GM19328 (cell line): ENCODE measurements around the gene LGR6.
"Not testable (repeated sequence)": the region's sequence is repeated elsewhere in the genome, so short reads cannot be mapped to it uniquely, and the experiment has no call there.

ENCODE experiments used
- ATAC-seq: cut with Tn5 transposase; IDR thresholded peaks from one replicate; pipeline ENCODE4 v1.9.1; 2021; ENCODE audit warnings: mild to moderate bottlenecking, moderate library complexity; ENCODE audit not compliant: unreplicated experiment

Gene LGR6

DNA sequence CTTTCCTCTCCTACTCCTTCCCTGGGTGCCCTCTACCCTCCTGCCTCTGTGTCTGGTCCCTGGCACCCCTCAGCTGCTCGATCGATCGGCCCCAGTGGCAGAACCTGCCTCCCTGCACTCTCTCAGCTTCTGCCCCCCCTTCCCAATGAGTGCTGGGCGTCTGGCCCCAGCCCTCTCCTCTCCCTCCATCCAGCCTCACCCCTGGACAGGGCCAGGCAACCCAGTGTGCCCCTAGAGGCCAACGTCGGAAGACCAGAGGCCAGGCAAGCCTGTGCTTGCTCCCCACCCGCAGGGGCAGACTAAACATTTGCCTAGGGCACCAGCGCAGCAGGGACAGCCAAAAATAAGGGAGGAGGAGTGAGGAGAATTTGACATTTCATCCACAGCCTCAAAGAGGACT is 43.5 kb downstream of the LGR6 start:
- ATAC-seq: no peak

DNA sequence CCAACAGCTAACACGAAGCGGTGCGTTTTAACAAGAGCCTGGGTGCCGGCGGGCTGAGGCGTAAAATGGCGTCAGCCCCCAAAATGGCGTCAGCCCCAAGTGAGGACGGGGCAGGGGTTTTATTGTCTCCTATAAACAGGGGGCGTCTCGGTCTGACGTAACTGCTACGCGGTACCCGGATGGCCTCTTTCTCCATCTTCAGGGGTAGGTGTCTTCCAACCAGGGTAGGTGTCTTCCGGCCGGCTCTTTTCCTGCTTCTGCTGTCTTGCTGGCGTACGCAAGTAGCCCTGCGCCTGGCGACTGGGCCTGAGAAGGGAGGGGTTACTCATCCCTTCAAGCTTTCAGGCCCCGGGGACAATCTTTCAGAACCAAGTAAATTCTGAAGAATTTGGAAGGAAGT is 45.3 kb downstream of the LGR6 start:
- no peak for ATAC-seq

DNA sequence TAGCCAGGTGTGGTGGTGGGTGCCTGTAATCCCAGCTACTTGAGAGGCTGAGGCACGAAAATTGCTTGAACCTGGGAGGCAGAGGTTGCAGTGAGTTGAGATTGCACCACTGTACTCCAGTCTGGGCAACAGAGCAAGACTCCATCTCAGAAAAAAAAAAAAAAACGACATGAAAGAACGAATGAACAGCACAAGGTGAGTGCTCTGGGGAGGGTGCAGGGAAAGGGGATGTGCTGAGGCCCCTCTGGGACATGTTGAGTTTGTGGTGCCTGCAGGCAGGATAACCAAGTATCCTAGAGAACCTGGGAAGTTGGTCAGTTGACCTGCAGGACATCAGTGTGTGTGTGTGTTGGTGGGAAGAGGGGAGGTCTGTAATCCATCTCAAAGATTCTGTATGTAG is 46.6 kb downstream of the LGR6 start:
- not testable (repeated sequence) for ATAC-seq

DNA sequence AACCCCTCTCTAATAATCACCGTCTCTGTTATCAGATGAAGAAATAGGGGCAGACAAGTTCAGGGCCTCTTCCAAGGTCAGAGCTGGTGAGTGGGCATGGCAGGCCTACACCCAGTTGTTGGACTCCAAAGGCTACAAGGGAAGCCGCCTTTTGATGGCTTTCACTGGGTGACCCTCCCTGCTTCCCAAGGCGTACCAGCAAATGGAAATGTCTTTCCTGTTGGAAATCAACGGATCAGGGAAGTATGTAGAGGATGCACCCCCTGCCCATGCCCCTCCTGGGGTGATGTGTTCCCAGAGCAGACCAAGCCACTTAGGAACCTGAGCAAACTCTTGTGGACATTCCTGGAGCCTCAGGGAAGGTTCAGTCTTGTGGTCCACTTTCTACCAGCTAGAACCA is 47.4 kb downstream of the LGR6 start:
- ATAC-seq: no peak

DNA sequence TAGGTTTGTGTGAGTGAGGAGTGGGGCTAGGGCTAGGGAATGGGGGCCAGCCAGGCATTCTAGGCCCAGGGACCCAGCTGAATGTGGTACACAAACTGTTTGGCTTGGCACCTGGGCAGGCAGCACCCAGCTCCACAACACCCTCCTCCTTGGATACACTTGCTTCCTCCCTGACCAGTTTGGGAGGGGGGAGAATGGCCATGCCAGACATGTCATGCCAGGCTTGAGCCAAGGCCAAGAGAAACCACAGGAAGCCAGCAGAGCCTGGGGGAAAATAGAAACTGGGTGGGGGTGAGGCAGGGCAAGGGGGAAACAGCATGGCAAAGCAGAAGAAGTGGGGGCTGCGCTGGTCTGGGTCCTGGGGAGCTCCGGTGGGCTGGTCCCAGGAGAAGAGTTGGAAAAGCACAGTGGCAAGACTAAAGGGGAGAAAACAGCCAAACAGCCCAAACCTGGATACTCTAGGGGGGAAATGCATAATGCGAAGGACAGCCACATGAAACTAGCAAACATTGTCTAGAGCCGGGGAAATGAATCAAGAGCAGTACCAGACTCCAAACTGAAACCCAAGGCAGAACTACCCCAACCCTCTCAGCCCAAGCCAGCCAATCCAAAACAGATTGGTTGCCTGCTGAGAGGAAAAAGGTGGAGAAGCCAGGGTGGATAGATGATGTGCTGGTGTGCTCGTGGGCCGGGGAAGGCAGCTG is 47.9 kb downstream of the LGR6 start:
- no peak for ATAC-seq

DNA sequence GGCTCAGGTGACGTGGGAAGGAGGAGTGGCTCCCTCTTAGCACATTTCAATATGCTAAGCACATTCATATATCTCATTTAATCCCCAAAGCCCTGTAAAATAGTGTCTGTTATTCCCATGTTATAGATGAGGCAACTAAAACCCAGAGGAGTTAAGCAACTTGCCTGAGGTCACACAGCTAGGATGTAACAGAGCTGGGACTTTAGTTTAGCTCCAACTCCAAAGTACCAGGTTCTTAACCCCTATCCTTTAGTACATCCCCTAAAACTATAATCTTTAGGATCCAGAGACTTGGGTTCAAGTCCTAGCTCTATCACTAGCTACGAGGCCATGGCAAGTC is 48.5 kb downstream of the LGR6 start:
- ATAC-seq: no peak

DNA sequence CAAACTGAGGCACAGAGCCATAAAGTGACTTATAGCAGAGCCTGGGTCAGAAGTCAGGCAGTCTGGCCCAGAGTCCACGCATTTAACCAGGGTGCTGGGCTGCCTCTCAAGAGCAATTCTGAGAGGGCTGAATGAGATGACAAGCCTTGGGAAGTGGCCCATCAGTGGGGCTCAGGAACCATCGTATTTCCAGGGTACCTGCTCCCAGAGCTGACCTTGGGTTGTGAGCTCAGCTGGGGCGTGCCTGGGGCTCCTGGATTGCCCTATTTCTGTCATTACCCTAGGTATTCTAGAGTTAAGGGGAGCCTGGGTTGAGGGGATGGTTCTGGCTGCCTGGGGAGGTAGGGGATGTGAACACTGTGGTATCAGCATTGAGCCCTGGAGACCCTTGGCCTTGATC is 49.4 kb downstream of the LGR6 start:
- ATAC-seq: no peak

DNA sequence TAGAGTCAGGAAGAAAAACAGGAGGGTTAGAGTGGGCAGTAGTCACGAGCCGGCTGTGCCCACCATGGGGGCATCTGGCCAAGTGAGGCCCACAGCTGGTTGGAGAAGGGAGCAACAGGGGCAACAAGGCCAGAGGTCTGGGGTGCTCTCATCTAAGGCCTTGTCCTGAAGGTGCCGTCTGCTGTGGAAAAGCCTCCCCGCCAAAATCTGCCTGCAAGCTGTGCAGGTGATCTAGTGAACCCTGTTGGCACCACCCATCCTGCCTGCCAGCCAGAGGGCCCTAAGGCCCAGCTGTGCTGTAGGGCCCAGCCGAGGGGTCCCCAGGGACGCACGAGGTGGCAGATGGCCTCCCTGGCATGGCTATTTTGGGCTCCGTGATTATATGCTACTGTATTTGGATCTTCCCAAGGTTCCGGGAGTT is 51.3 kb downstream of the LGR6 start:
- ATAC-seq: no peak

DNA sequence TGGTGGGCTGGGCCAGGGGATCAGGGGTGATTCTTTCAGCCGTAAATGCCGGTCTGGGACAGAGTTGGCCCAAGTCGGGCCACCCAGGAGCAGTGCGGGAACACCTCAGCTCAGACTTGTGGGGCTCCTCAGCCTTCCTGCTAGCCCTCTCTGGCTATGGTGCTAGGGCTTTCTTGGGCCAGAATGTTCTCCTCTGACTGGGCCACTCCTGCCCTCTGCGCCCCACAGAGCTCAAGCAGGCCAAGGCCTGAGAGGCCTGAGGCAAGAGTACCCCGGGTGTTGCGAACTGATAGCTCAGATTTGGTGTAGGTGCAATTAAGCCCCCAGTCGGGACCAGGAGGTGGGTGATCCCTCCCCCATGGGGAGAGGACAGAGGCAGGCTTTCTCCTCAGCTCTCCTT is 51.8 kb downstream of the LGR6 start:
- ATAC-seq: no peak

DNA sequence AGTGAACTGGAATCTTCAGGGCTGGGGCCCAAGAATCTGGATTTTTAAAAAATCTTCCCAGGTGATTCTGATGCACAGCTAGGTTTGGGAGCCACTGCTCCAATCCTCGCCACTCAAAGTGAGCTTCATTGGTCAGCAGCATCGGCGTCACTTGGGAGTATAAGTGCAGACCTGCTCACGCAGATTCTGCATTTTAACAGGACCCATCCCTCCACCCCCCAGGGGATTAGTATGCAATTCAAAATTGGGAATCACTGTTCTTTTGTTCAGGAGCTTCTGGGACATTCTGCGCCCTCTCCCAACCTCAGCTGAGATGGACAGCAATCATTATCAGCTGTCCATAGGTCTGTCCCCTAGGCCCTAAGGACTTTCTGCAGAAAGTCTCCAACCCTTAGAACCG is 53.5 kb downstream of the LGR6 start:
- no peak for ATAC-seq

DNA sequence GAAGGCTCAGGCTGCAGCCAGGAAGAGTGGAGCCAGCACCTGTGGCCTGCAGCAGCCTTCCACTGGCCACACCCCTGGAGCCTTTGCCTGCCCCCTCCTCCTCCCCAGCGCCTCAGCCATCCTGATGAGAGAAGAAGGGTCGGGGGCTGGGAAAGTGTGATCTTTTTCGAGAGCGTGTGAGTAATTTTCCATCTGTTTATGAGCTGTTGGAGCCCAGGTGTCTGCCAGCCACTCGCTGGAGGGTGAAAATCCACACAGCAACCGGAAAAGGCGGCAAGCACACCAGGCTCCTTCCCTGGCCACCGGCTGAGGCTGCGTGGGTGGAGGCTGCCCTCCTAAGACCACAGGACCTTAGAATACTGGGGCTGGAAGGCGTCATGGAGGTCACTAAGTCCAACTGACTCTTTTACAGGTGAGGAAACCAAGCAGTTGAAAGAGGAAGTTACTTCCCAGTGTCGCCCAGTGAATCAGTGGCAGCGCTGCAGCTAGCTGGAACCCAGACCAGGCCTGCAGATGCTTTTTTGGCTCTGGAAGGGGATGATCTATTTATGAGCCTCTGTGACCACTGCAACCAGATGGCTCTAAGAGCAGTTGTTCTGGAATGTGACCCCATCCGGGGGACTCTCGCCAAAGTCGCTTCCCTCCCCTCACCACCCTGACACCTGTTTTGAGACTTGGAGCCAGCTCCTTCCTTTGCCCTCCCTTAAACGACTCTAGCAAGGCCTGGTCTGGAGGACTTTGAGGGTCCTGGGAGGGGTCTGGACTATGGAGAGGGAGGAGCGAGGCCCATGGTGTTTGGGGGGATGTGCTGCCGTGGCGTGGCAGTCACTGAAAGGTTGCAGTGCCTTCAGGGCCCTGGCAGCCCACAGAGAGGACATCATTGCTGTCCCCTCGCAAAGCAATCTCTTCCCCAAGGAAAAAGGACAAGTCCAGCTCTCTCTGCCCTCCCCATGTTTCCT is 54.5 kb downstream of the LGR6 start:
- no peak for ATAC-seq

DNA sequence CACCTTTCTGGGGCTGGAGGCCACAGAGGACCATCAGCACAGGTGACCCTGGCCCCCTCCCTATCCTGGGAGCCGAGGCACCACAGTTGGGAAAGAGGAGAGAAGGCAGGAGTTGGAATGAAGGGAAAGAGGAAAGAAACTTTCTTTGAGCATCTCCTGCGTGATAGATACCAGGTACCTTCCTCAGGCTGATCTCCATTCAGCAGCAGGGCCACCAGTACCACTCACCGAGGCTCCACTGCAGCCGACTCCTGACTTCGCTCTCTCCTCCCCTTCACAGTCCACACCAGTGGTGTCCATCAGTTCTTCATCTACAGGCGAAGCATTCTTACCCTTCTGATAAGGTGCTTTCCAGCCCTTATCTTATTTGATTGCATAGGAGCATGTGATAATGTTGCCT is 55.3 kb downstream of the LGR6 start:
- no peak for ATAC-seq

DNA sequence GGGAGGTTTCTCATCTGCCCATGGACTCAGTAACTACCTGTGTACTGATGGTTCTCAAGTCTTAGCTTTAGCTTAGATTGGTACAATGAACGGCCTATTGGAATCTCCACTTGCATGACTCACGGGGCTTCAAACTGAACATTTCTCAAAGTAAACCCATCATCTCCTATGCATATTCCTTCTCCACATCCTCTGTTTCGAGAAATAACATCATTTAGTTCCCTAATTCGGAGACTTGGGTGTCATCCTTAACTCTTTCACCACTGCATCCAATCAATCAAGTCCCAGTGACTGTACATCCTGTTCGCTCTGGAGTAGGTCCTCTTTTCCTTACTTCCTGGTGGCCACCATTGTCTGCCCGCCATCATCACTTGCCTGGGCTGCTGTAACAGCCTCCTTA is 55.8 kb downstream of the LGR6 start:
- ATAC-seq: no peak

DNA sequence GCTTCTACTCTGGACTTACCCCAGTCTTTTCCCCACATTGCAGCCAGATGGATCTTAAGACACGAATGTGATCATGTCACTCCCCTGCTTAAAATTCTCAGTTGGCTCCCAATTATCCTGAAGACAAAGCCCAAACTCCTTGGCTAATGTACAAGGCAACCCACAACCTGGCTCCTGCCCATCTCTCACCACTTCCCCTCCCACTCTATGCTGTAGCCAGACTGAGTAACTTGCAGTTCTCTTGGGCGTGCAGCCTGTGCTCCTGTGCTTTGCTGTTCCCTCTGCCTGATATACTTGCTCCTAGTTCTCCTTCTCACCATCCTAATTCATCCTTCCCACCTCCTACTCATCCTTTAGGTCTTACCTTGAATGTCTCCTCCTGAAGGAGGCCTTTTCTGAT is 56.2 kb downstream of the LGR6 start:
- ATAC-seq: no peak

DNA sequence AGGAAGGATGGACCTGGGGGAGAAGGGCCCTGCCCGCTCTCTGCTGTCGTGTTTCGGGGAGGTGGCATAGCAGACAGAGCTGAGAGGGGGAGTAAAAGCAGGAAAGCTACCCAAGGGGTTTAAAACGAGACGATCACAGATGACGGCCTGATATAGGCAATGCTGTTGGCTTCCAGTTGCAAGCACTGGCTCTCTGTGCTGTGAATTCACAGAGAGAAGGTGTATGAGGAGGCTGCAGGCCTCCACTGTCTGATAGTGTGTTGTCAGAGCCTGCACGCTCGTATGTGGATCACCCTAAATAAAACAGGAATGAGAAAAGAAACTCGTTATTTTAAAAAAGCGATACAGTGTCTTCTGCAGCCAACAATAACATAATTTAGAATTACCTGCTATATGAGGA is 57.4 kb downstream of the LGR6 start:
- no peak for ATAC-seq

DNA sequence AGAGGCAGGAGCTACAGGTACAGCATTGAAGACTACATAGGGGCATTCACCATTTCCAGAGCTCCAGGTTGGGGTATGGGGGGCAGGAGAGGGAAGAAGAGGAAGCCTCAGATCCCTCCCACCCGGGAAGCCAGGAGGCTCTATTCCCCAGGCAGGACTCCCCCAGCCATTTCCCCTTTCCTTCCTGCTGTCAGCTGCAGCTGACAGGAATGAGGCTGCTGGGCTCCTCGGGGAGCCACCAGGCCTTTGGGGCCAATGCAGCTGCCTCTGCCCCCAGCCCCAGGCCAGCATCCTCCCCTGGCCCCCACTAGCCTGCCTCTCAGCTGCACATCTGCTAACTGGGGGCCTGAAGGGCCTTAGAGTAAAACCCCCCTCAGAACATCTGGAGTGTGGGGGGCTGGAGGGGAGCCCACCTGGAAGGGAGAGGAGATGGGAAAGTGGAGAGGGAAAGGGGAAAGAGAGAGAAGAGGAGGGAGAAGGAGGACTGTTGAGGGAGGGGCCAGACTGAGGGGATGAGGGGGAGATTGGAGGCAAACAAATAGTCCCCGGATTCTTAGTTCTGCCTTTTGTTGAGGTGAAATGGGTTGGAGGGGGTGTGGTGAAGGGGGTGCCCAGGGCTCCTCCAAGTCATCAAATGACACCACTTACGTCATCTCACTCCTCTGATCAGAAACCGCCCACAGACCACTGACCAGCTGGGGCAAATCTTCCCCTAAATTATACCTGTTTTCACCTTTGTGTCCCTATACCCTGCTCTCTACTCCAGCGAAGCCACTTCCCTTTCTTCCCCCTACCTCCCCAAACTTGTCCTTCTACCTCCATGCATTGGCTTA is 58.0 kb downstream of the LGR6 start:
- ATAC-seq: no peak

DNA sequence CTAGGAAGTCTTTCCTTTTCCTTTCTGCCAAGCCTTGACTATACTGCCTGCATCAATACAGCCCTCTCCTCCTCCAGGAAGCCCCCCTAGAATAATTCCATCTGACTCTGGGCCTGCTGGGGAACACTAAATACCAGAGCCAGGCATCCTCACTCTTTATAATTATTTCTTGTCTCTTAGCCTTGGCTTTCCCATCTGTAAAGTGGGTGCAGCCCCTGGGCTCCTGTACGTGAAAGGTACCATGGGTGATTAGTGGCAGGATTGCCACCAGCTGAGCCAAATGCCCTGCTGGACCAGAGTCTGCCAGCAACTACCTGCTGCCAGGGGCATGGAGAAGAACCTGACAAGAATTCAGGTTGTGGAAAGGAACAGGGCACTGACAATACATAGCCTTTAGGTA is 58.7 kb downstream of the LGR6 start:
- no peak for ATAC-seq

DNA sequence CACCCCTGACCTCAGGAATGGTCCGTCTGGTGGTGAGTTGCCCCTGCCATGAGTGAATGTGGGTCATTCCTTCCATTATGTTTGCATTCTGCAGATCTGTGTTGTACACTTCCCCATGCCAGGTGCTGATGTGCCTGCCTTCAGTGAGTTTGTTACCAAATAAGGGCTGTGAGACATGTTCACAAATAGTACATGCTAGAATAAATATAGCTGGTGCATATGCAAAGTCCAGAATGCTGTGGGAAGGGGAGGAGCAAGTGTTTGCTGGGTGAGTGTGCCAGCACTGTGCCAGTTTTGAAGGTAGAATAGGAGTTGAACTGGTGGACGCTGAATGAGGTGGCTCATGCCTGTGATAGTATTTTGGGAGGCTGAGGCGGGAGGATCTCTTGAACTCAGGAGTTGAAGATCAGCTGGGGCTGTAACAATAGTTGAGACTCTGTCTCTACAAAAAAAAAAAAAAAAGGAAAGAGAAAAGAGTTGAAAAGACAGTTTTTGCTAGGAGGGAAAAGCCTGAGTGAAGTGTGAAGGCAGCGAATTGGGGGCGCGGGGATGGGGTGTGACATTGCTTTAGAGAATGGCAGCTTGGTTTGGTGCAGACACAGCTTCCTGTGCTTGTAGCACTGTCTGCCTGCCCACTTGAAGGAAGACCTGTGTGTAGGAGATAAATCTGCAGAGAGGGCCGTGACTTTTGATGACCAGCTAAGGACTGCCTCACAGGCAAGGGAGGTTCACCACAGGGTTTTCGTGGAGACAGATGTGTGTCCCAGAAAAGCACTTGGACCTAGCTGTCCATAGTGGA is 61.1 kb downstream of the LGR6 start:
- no peak for ATAC-seq

DNA sequence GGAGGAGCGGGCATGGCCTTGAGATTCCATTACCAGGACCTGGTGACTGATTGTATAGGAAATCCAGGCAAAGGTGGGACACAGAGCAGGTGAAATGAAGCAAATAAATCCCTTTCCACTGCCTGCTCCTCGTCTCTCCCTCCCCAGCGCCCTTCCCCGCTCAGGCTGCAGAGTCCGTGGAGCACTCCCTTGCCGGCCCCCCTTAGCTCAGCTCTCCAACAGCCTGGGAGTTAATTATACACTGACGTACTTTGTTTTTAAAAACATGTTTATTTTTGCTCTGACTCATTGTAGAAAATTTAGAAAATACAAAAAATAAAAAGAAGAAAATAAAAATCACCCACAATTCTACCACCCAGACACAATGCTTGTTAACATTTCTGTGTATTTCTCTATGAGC is 61.7 kb downstream of the LGR6 start:
- no peak for ATAC-seq

DNA sequence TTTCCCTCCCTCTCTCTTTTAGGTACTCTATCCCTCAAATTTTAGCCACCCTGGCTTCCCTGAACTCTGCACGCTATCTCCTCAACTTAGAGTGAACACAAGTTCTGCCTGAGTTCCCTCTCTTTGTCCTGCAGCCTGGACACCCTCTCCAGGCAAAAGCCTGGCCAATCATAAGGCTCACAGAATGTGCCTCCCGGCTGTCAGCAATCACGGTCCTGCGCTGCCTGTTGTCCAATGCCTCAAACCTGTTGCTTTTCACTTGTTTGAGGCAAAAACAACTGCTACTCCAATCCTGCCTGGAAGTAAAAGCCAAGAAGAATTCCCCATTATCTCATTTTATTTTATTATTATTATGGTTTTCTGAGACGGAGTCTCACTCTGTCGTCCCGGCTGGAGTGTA is 66.1 kb downstream of the LGR6 start:
- no peak for ATAC-seq
